Mononuclear cell (primary cell): ENCODE data around the gene PRDX5. TPM values are rescaled to one million over a fixed set of nuclear protein-coding genes. Genes with fewer than 3 reads are reported as not detected.

Source experiments
- H3K27me3 ChIP-seq: 2 replicates; pipeline ENCODE4 v1.6.0; 2011; ENCODE audit warnings: low read length, control low read depth; ENCODE audit not compliant: insufficient read depth
- H3K4me1 ChIP-seq: 2 replicates; pipeline ENCODE4 v1.5.1; 2011; ENCODE audit warnings: mild to moderate bottlenecking, low read length, control low read depth; ENCODE audit not compliant: insufficient read depth
- H3K4me3 ChIP-seq: 2 replicates; pipeline ENCODE4 v1.5.1; 2011; ENCODE audit warnings: mild to moderate bottlenecking, low read length, moderate library complexity
- H3K9me3 ChIP-seq: 2 replicates; pipeline ENCODE4 v1.5.1; 2011; ENCODE audit warnings: low read depth, mild to moderate bottlenecking, control low read depth, low read length
- total RNA-seq: library from RNA; depleted of rRNA; stranded (reverse); fragments of >200 nt; gene quantifications from one replicate; pipeline ENCODE4 v1.2.3, GENCODE V29; 2012

Gene PRDX5
- total RNA-seq, 1 donor, result 42.5 TPM

- H3K4me1 ChIP-seq, result peaks cover 43% of the 10 kb centered on the region
- H3K27me3 ChIP-seq, result no peaks in the 10 kb centered on the region
- H3K4me3 ChIP-seq, result peak overlapping the region; percentile 60
- H3K9me3 ChIP-seq, result no peaks in the 10 kb centered on the region
Observed at GRCh38 chr11:64340671-64341335, 22.9 kb downstream of the PRDX5 start.

GRCh38 chr11:64341429-64341828 lies 23.5 kb downstream of the PRDX5 start:
- Histone ChIP-seq H3K9me3 (no peaks in the 10 kb centered on the region), H3K4me3 (peak overlapping the region; percentile 60), H3K4me1 (peaks cover 43% of the 10 kb centered on the region), H3K27me3 (no peaks in the 10 kb centered on the region)

- Histone ChIP-seq H3K9me3 (no peaks in the 10 kb centered on the region), H3K4me3 (peak overlapping the region; percentile 19), H3K4me1 (peaks cover 48% of the 10 kb centered on the region), H3K27me3 (no peaks in the 10 kb centered on the region)
Observed at GRCh38 chr11:64341851-64342791, 24.2 kb downstream of the PRDX5 start.

DNA sequence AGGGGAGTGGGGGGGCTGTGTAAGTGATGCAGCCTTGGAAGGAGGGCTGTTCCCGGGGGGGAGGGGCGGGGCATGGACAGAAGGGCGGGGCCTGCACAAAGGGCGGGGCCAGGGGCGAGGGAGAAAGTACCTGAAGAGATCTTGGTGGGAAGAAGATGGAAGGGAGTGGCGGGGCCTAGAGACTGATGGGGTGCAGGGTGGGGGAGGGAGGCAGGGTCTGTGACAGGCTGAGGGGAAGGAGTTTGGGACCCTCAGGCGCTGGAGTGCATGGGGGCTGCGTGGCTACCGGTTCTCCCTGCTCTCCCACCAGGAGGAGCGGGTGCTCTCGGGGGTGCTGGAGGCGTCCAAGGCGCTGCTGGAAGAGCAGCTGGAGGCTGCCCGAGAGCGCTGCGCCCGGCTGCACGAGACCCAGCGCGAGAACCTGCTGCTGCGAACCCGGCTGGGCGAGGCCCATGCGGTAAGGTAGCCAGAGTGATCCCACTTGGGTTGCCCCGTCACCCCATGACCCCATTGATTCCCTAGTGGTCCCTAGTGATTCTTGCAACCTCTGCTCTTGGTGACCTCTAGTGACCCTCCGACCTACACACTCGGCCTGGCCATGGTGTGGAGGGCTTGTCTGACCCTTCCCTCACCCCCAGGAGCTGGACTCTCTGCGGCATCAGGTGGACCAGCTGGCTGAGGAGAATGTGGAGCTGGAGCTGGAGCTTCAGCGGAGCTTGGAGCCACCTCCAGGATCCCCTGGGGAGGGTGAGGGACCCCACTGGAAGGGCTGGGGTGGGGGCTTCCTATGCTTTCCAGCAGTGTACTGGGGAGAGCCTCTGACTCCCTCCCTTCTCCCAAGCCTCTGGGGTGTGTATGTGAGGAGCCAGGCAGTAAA lies 25.2 kb downstream of the PRDX5 start:
- no peak overlapping the region for H3K4me3 ChIP-seq
- H3K4me1 ChIP-seq, result peaks cover 51% of the 10 kb centered on the region
- H3K9me3 ChIP-seq, result no peaks in the 10 kb centered on the region
- H3K27me3 ChIP-seq, result no peaks in the 10 kb centered on the region

- Histone ChIP-seq H3K27me3 (no peaks in the 10 kb centered on the region), H3K4me3 (no peak overlapping the region), H3K4me1 (peaks cover 44% of the 10 kb centered on the region), H3K9me3 (no peaks in the 10 kb centered on the region)
Observed at GRCh38 chr11:64343767-64344559, 26.0 kb downstream of the PRDX5 start.

- no peaks in the 10 kb centered on the region for H3K27me3 ChIP-seq
- no peaks in the 10 kb centered on the region for H3K9me3 ChIP-seq
- H3K4me3 ChIP-seq, result no peak overlapping the region
- peaks cover 36% of the 10 kb centered on the region for H3K4me1 ChIP-seq
Observed at GRCh38 chr11:64344787-64345186, 26.9 kb downstream of the PRDX5 start.

DNA sequence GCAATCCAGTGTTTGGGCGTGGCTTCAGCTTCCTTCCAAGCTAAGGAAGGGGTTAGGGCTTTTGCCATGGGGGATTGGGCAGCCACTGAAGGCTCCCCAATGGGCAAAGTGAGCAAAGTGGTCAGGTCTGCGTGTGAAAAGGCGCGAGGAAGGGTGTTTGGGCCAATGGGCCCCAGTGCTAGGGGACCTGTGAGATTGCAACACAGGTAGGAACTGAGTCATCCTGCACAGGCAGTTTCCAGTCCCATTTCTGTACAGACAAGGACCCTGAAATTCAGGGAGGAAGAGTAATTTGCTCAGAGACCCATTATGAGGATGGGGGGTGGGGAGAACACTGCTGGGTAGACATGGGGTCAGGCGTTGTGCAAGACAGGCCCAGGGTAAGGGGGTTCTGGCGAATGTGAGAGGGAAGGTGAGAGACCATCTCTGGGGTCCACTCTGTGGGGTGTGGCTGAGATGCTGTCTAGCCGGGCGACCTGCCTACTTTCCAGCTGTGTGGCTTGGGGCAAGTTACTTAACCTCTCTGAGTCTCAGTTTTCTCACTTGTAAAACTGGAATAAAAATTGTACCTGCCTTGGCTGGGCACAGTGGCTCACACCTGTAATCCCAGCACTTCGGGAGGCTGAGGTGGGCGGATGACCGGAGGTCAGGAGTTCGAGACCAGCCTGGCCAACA lies 29.4 kb downstream of the PRDX5 start:
- Histone ChIP-seq H3K9me3 (no peaks in the 10 kb centered on the region), H3K27me3 (no peaks in the 10 kb centered on the region), H3K4me1 (peaks cover 13% of the 10 kb centered on the region), H3K4me3 (no peak overlapping the region)

- Histone ChIP-seq H3K9me3 (no peaks in the 10 kb centered on the region), H3K4me3 (no peak overlapping the region), H3K27me3 (no peaks in the 10 kb centered on the region), H3K4me1 (peaks cover 7% of the 10 kb centered on the region)
Observed at GRCh38 chr11:64348383-64349024, 30.6 kb downstream of the PRDX5 start.

GRCh38 chr11:64349025-64349387 lies 31.1 kb downstream of the PRDX5 start:
- Histone ChIP-seq H3K4me3 (no peak overlapping the region), H3K4me1 (peaks cover 7% of the 10 kb centered on the region), H3K27me3 (no peaks in the 10 kb centered on the region), H3K9me3 (no peaks in the 10 kb centered on the region)

DNA sequence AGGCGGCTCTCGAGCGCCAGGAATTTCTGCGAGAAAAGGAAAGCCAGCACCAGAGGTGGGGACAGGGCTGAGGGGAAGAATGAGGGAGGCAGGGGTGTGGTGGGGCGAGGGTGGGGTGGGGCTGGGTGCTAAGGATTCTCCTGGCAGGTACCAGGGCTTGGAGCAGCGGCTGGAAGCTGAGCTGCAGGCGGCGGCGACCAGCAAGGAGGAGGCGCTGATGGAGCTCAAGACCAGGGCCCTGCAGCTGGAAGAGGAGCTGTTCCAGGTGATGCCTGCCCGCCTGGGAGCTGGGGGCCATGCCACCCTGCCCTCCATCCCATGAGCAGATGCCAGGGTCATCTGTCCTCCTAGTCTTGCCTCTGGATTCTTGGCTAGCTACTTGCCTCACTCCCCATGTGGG lies 31.5 kb downstream of the PRDX5 start:
- Histone ChIP-seq H3K4me1 (peaks cover 7% of the 10 kb centered on the region), H3K4me3 (no peak overlapping the region), H3K27me3 (no peaks in the 10 kb centered on the region), H3K9me3 (no peaks in the 10 kb centered on the region)

- H3K27me3 ChIP-seq, result no peaks in the 10 kb centered on the region
- no peak overlapping the region for H3K4me3 ChIP-seq
- peaks cover 7% of the 10 kb centered on the region for H3K4me1 ChIP-seq
- H3K9me3 ChIP-seq, result no peaks in the 10 kb centered on the region
Observed at GRCh38 chr11:64351136-64351631, 33.3 kb downstream of the PRDX5 start.

- Histone ChIP-seq H3K27me3 (no peaks in the 10 kb centered on the region), H3K4me3 (no peak overlapping the region), H3K4me1 (peaks cover 2% of the 10 kb centered on the region), H3K9me3 (no peaks in the 10 kb centered on the region)
Observed at GRCh38 chr11:64352099-64352994, 34.4 kb downstream of the PRDX5 start.
